IMR-90 (cell line): ENCODE results near the gene EIF5A2. TPM values are rescaled to one million over a fixed set of nuclear protein-coding genes. Genes with fewer than 3 reads are reported as not detected.
"Not testable (repeated sequence)": the region's sequence is repeated elsewhere in the genome, so short reads cannot be mapped to it uniquely, and the experiment has no call there.

ENCODE experiments used
- ATAC-seq: fragments of 200-7000 bp; cut with Tn5 transposase; 2 replicates; pipeline ENCODE4 v1.9.1; 2020; ENCODE audit warnings: low read depth, mild to moderate bottlenecking, moderate library complexity
- BruUV-seq: library from RNA; stranded (reverse); fragments of 400-500 nt; replicated peaks from 2 replicates; lab custom pipeline; 2021; lab: Mats Ljungman, UMichigan
- CTCF ChIA-PET: fragments of 300-600 bp; formaldehyde crosslinking; extraction: SDS; loops from one replicate; lab custom pipeline; 2021; ENCODE audit warnings: antibody characterized with exemption; lab: Yijun Ruan, JAX
- POLR2A ChIA-PET: fragments of 300-600 bp; sonication (Branson Sonifier 250); formaldehyde crosslinking; loops from one replicate; lab custom pipeline; 2022; ENCODE audit warnings: antibody characterized with exemption; ENCODE audit not compliant: unreplicated experiment; lab: Charles Lee
- DNase-seq: peaks from one replicate; pipeline ENCODE4 v3.0.0; 2013
- H2AFZ ChIP-seq: replicated peaks from 2 replicates; pipeline ENCODE3; 2013; ENCODE audit warnings: low read length, mild to moderate bottlenecking; ENCODE audit not compliant: poor library complexity
- H2AK5ac ChIP-seq: 2 replicates; pipeline ENCODE4 v1.6.1; 2013; ENCODE audit warnings: low read depth, low read length, inconsistent platforms
- H2AK9ac ChIP-seq: replicated peaks from 2 replicates; pipeline ENCODE3; 2013; ENCODE audit warnings: mild to moderate bottlenecking, low read depth, low read length, moderate library complexity; ENCODE audit not compliant: poor library complexity
- H2BK120ac ChIP-seq: 2 replicates; pipeline ENCODE4 v1.6.1; 2013; ENCODE audit warnings: low read depth, low read length, inconsistent platforms
- H2BK15ac ChIP-seq: 3 replicates; pipeline ENCODE4 v1.6.1; 2013; ENCODE audit warnings: low read depth, low read length, inconsistent platforms
- H2BK20ac ChIP-seq: 2 replicates; pipeline ENCODE4 v1.6.1; 2013; ENCODE audit warnings: low read depth, mild to moderate bottlenecking, inconsistent platforms, low read length, moderate library complexity
- H2BK5ac ChIP-seq: 2 replicates; pipeline ENCODE4 v1.6.1; 2013; ENCODE audit warnings: mild to moderate bottlenecking, low read depth, low read length, inconsistent platforms; ENCODE audit not compliant: poor library complexity, severe bottlenecking
- H3K14ac ChIP-seq: replicated peaks from 2 replicates; pipeline ENCODE4 v1.6.1; 2013; ENCODE audit warnings: low read depth, low read length, inconsistent platforms
- H3K18ac ChIP-seq: 2 replicates; pipeline ENCODE4 v1.6.1; 2013; ENCODE audit warnings: low read depth, low read length, control low read depth
- H3K23ac ChIP-seq: 2 replicates; pipeline ENCODE4 v1.6.1; 2013; ENCODE audit warnings: low read depth, low read length, inconsistent platforms
- H3K27ac ChIP-seq: 2 replicates; pipeline ENCODE4 v1.5.1; 2013; ENCODE audit warnings: mild to moderate bottlenecking, control low read depth, low read length; ENCODE audit not compliant: insufficient read depth
- H3K27me3 ChIP-seq: 2 replicates; pipeline ENCODE4 v1.6.1; 2013; ENCODE audit warnings: low read length; ENCODE audit not compliant: control insufficient read depth, insufficient read depth
- H3K36me3 ChIP-seq: 2 replicates; pipeline ENCODE4 v1.6.1; 2013; ENCODE audit warnings: low read length, mixed read lengths; ENCODE audit not compliant: control insufficient read depth, insufficient read depth
- H3K4ac ChIP-seq: 2 replicates; pipeline ENCODE4 v1.6.1; 2013; ENCODE audit warnings: low read depth, low read length, inconsistent platforms
- H3K4me1 ChIP-seq: 2 replicates; pipeline ENCODE4 v1.6.1; 2013; ENCODE audit warnings: low read length, mixed read lengths; ENCODE audit not compliant: control insufficient read depth, insufficient read depth
- H3K4me2 ChIP-seq: 2 replicates; pipeline ENCODE4 v1.6.1; 2013; ENCODE audit warnings: low read depth, mild to moderate bottlenecking, control low read depth, low read length, moderate library complexity
- H3K4me3 ChIP-seq: 2 replicates; pipeline ENCODE4 v1.5.1; 2013; ENCODE audit warnings: low read depth, mild to moderate bottlenecking, control low read depth, low read length, moderate library complexity; ENCODE audit not compliant: insufficient read depth
- H3K56ac ChIP-seq: 2 replicates; pipeline ENCODE4 v1.6.1; 2013; ENCODE audit warnings: low read length, inconsistent platforms; ENCODE audit not compliant: insufficient read depth; ENCODE audit errors: extremely low read depth
- H3K79me1 ChIP-seq, 2 experiments: 2 replicates each; pipeline ENCODE4 v1.6.1; 2013; ENCODE audit warnings: low read length in 2 of 2, inconsistent platforms in 1 of 2, low read depth in 1 of 2
- H3K9ac ChIP-seq: 2 replicates; pipeline ENCODE4 v1.6.1; 2013; ENCODE audit warnings: low read depth, low read length, control low read depth
- H3K9me1 ChIP-seq: 2 replicates; pipeline ENCODE4 v1.6.1; 2013; ENCODE audit warnings: low read length, inconsistent platforms; ENCODE audit not compliant: insufficient read depth
- H3K9me3 ChIP-seq: 2 replicates; pipeline ENCODE4 v1.6.1; 2013; ENCODE audit warnings: low read length; ENCODE audit not compliant: control insufficient read depth, insufficient read depth
- H4K20me1 ChIP-seq: 2 replicates; pipeline ENCODE4 v1.6.1; 2013; ENCODE audit warnings: low read length, inconsistent platforms; ENCODE audit not compliant: insufficient read depth
- H4K5ac ChIP-seq: 2 replicates; pipeline ENCODE4 v1.6.1; 2013; ENCODE audit warnings: mild to moderate bottlenecking, low read depth, low read length, control low read depth
- H4K8ac ChIP-seq, 2 experiments: 2 replicates each; pipeline ENCODE4 v1.6.1; 2013; ENCODE audit warnings: low read depth in 2 of 2, low read length in 2 of 2, control low read depth in 1 of 2, inconsistent platforms in 1 of 2
- H4K91ac ChIP-seq: 2 replicates; pipeline ENCODE4 v1.6.1; 2013; ENCODE audit warnings: low read depth, low read length, inconsistent platforms; ENCODE audit not compliant: insufficient read depth
- CHD1 ChIP-seq: IDR thresholded peaks from 2 replicates; pipeline ENCODE4 v1.6.1; 2012; ENCODE audit warnings: low read depth, low read length, improper control_type of control experiment
- MAFK ChIP-seq: IDR thresholded peaks from 2 replicates; pipeline ENCODE4 v1.6.1; 2012; ENCODE audit warnings: low read depth, low read length, improper control_type of control experiment
- MAZ ChIP-seq: IDR thresholded peaks from 2 replicates; pipeline ENCODE4 v1.6.1; 2012; ENCODE audit warnings: low read depth, mild to moderate bottlenecking, low read length, improper control_type of control experiment, moderate library complexity, borderline replicate concordance
- POLR2A ChIP-seq: IDR thresholded peaks from 2 replicates; pipeline ENCODE4 v1.6.1; 2012; ENCODE audit warnings: mild to moderate bottlenecking, low read depth, low read length
- SMC3 ChIP-seq: fragments of 150-350 bp; IDR thresholded peaks from 2 replicates; pipeline ENCODE4 v1.6.1; 2016; ENCODE audit warnings: low read depth, mild to moderate bottlenecking, antibody characterized with exemption, low read length, moderate library complexity
- WGBS, 2 experiments: methylation state at CpG; one replicate each; pipeline versions ENCODE4 v1.1.5 to v1.1.7; 2013; ENCODE audit warnings: missing lambda C conversion rate in 2 of 2; ENCODE audit not compliant: insufficient read length in 1 of 2; ENCODE audit errors: extremely low coverage in 2 of 2; 5-methylcytosine and 5-hydroxymethylcytosine counted together
- dilution Hi-C: fragments of 300-500 bp; cut with HindIII; formaldehyde crosslinking; loops from one replicate; pipeline ENCODE4 v1.14.3; 2018; ENCODE audit warnings: low sequenced_read_pairs; ENCODE audit not compliant: unreplicated experiment
- in situ Hi-C: fragments of 300-500 bp; cut with MboI; formaldehyde crosslinking; loops from 3 replicates; pipeline ENCODE4 v1.14.3; 2019; ENCODE audit warnings: low sequenced_read_pairs, inconsistent platforms, mixed read lengths
- intact Hi-C: fragments of 100-400 bp; cut with micrococcal nuclease; formaldehyde crosslinking; loops from 2 replicates; pipeline ENCODE4 v1.10.0; 2022
- polyA plus RNA-seq, 3 experiments: library from polyadenylated mRNA; depleted of rRNA; stranded (reverse); fragments of >200 nt; gene quantifications; 2 replicates each; pipeline ENCODE4 v1.2.3, GENCODE V29; 2012; ENCODE audit warnings: low replicate concordance in 1 of 3
- total RNA-seq: library from RNA; depleted of rRNA; stranded (reverse); fragments of >200 nt; gene quantifications from 2 replicates; pipeline ENCODE4 v1.2.3, GENCODE V29; 2012

Gene EIF5A2
- total and polyA plus RNA-seq, 2 of the 4 experiments (the other 2 are of a cell fraction): 7.7 to 7.8 TPM

DNA sequence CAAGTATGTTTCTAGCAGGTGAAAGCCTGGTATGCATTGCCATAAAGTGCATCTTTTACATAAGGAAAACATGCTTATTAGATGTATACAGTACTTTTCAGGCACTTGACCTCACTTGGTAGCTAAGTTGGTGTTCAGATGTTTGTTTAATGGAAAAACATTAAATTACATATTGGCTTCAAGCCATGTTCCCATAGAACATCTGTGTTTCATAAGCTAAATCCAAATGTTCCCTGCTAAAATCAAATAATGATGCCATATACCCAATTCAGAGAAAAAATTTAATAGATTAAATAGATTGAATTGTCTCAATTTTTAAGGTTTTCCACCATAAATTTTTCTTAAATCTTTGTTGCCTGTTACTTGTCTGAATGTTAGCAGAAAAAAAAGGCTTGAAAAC is 19.3 kb downstream of the EIF5A2 start:
- no peak overlapping the region for H3K23ac ChIP-seq
- H2BK15ac ChIP-seq: no peak overlapping the region
- no peaks in the 10 kb centered on the region for H4K20me1 ChIP-seq
- no peaks in the 10 kb centered on the region for H3K9me1 ChIP-seq
- H2BK120ac ChIP-seq: no peak overlapping the region
- dilution Hi-C loops: no loop called here
- H3K4ac ChIP-seq: no peak overlapping the region
- H3K4me1 ChIP-seq: no peaks in the 10 kb centered on the region
- H4K8ac ChIP-seq: no peak overlapping the region
- no peaks in the 10 kb centered on the region for H3K36me3 ChIP-seq
- H3K9ac ChIP-seq: no peak overlapping the region
- H2BK5ac ChIP-seq: no peak overlapping the region
- no peak overlapping the region for H3K4me2 ChIP-seq
- DNase-seq (no peak), ATAC-seq (no peak)
- H4K5ac ChIP-seq: no peak overlapping the region
- H3K27me3 ChIP-seq: no peaks in the 10 kb centered on the region
- H2AFZ ChIP-seq: no peak overlapping the region
- in situ Hi-C loops: no loop called here
- no peak overlapping the region for H3K4me3 ChIP-seq
- no peak overlapping the region for H3K27ac ChIP-seq
- POLR2A ChIA-PET: no interaction called here
- no peaks in the 10 kb centered on the region for H3K9me3 ChIP-seq
- H2AK5ac ChIP-seq: no peak overlapping the region
- no peak overlapping the region for H3K18ac ChIP-seq
- no peak overlapping the region for H3K56ac ChIP-seq
- intact Hi-C loops: no loop called here
- H2BK20ac ChIP-seq: no peak overlapping the region
- H2AK9ac ChIP-seq: no peak overlapping the region
- H4K91ac ChIP-seq: no peak overlapping the region
- TF ChIP-seq POLR2A (no peak), MAZ (no peak), SMC3 (no peak), MAFK (no peak), CHD1 (no peak)
- CTCF ChIA-PET: no interaction called here
- no peaks in the 10 kb centered on the region for H3K79me1 ChIP-seq
- no peak overlapping the region for H3K14ac ChIP-seq
- BruUV-seq: no TSS peak

DNA sequence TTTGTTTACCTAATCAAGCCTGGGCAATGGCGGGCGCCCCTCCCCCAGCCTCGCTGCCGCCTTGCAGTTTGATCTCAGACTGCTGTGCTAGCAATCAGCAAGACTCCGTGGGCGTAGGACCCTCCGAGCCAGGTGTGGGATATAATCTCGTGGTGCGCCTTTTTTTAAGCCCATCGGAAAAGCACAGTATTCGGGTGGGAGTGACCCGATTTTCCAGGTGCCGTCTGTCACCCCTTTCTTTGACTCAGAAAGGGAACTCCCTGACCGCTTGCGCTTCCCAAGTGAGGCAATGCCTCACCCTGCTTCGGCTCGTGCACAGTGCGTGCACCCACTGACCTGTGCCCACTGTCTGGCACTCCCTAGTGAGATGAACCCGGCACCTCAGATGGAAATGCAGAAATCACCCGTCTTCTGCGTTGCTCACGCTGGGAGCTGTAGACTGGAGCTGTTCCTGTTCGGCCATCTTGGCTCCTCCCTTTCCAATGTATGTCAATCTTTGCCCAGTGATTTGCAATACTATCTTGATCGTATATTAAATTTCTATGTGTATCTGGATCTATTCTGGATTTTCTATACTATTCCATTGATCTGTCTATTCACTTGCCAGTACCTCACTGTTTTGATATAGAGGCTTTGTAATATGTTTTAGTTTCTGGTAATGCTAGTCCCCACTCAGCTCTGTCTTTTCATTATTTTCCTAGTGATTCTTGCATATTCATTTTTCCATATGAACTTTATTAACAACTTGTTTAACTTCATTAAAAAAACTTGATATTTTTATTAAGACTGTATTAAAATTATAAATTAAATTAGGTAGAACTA is 24.1 kb downstream of the EIF5A2 start:
- H3K4ac ChIP-seq, H3K4me1 ChIP-seq, H3K79me1 ChIP-seq, H3K4me2 ChIP-seq, H3K18ac ChIP-seq, POLR2A ChIA-PET, H2BK15ac ChIP-seq, H4K8ac ChIP-seq, dilution Hi-C loops, H2BK20ac ChIP-seq, H2BK5ac ChIP-seq, H3K9me3 ChIP-seq, H2BK120ac ChIP-seq, H3K56ac ChIP-seq, in situ Hi-C loops, H4K5ac ChIP-seq, H3K27ac ChIP-seq, CTCF ChIA-PET, H2AFZ ChIP-seq, H4K91ac ChIP-seq, H3K27me3 ChIP-seq, BruUV-seq, ATAC-seq, DNase-seq, H3K14ac ChIP-seq, H3K4me3 ChIP-seq, H3K23ac ChIP-seq, H3K36me3 ChIP-seq, H3K9me1 ChIP-seq, H2AK5ac ChIP-seq, H2AK9ac ChIP-seq, intact Hi-C loops, H3K9ac ChIP-seq, H4K20me1 ChIP-seq: not testable (repeated sequence)
- 92% methylated on average over 9 of the region's 24 CpGs; no CpG with 5 or more reads in 1 of the 2 experiments for WGBS, 2 experiments
